PFSK-1 (cell line): Measurements from ENCODE around the gene PKP1.

ENCODE experiments used
- FOXP2 ChIP-seq: optimal IDR thresholded peaks from 2 replicates; pipeline ENCODE3; 2011; ENCODE audit warnings: borderline replicate concordance, control low read depth, inconsistent platforms; ENCODE audit not compliant: insufficient read depth; ENCODE audit errors: extremely low read length, extremely low read depth
- POLR2AphosphoS5 ChIP-seq: IDR thresholded peaks from 2 replicates; pipeline ENCODE4 v1.6.1; 2012; ENCODE audit warnings: low read depth, mild to moderate bottlenecking, control low read depth, low read length, moderate library complexity
- REST ChIP-seq, 2 experiments: IDR thresholded peaks; 2 replicates each; pipeline versions ENCODE4 v1.6.1 to v1.8.0; 2011 to 2012; ENCODE audit warnings: low read depth in 2 of 2, low read length in 2 of 2, control low read depth in 1 of 2, inconsistent platforms in 1 of 2, mild to moderate bottlenecking in 1 of 2, moderate library complexity in 1 of 2; ENCODE audit not compliant: insufficient read depth in 1 of 2
- SIN3A ChIP-seq: IDR thresholded peaks from 2 replicates; pipeline ENCODE4 v1.6.1; 2012; ENCODE audit warnings: mild to moderate bottlenecking, low read length, moderate library complexity, borderline replicate concordance; ENCODE audit not compliant: insufficient read depth
- TAF1 ChIP-seq: IDR thresholded peaks from 2 replicates; pipeline ENCODE4 v1.6.1; 2012; ENCODE audit warnings: low read length, control low read depth, borderline replicate concordance; ENCODE audit not compliant: insufficient read depth

The PKP1 gene

GRCh38 chr1:201295346-201295745 lies 12.0 kb downstream of the PKP1 start:
- no peak for TF ChIP-seq TAF1
- TF ChIP-seq POLR2AphosphoS5, result no peak
- TF ChIP-seq REST (IDR thresholded peaks at IDR 0.05; ENCODE audit: insufficient read depth in 1 of 2, low read depth in 2 of 2, low read length in 2 of 2), result no peak
- no peak for TF ChIP-seq SIN3A
- TF ChIP-seq FOXP2, result no peak

- TF ChIP-seq SIN3A (no peak), TAF1 (no peak), FOXP2 (no peak), REST (IDR thresholded peaks at IDR 0.05; ENCODE audit: insufficient read depth in 1 of 2, low read depth in 2 of 2, low read length in 2 of 2) (no peak)
Observed at GRCh38 chr1:201295861-201296260, 12.6 kb downstream of the PKP1 start.

GRCh38 chr1:201296352-201296751 lies 13.0 kb downstream of the PKP1 start:
- no peak for TF ChIP-seq SIN3A
- TF ChIP-seq REST (IDR thresholded peaks at IDR 0.05; ENCODE audit: insufficient read depth in 1 of 2, low read depth in 2 of 2, low read length in 2 of 2), result no peak
- TF ChIP-seq POLR2AphosphoS5, result no peak
- TF ChIP-seq TAF1, result no peak
- no peak for TF ChIP-seq FOXP2

- TF ChIP-seq POLR2AphosphoS5, result no peak
- TF ChIP-seq TAF1, result no peak
- TF ChIP-seq SIN3A, result no peak
- no peak for TF ChIP-seq FOXP2
- no peak for TF ChIP-seq REST (IDR thresholded peaks at IDR 0.05; ENCODE audit: insufficient read depth in 1 of 2, low read depth in 2 of 2, low read length in 2 of 2)
Observed at GRCh38 chr1:201298396-201299381, 15.4 kb downstream of the PKP1 start.
